Activated T-cell treated with anti-CD3 and anti-CD28 coated beads, Interleukin-2, amount 50 U/mL, for 72 hours (primary cell): Measurements from ENCODE around the gene COL4A4. TPM values are rescaled to one million over a fixed set of nuclear protein-coding genes. Genes with fewer than 3 reads are reported as not detected.
"Not testable (repeated sequence)": the region's sequence is repeated elsewhere in the genome, so short reads cannot be mapped to it uniquely, and the experiment has no call there.

Experiments used
- ATAC-seq, 2 donors: fragments of 150-1000 bp; cut with Tn5 transposase; replicated peaks in 1 of 2; 2 replicates each; pipeline ENCODE4 v1.10.0; 2021; ENCODE audit warnings: moderate library complexity in 2 of 2, mild to moderate bottlenecking in 1 of 2
- DNase-seq, 2 donors: peaks; one replicate each; pipeline ENCODE4 v3.0.0; 2021 to 2022; ENCODE audit warnings: mixed read lengths in 1 of 2
- H3K27ac Mint-ChIP-seq: one replicate; pipeline ENCODE4 v1.8.0; 2022; ENCODE audit warnings: mild to moderate bottlenecking, moderate library complexity, mixed read lengths
- H3K27me3 Mint-ChIP-seq: one replicate; pipeline ENCODE4 v1.8.0; 2022; ENCODE audit warnings: low read depth, mixed read lengths
- H3K36me3 Mint-ChIP-seq, 2 donors: one replicate each; pipeline ENCODE4 v1.8.0; 2022; ENCODE audit warnings: mixed read lengths in 2 of 2, mild to moderate bottlenecking in 1 of 2; ENCODE audit not compliant: insufficient read depth in 2 of 2
- H3K4me1 Mint-ChIP-seq: one replicate; pipeline ENCODE4 v1.8.0; 2022; ENCODE audit warnings: low read depth, mixed read lengths
- H3K4me3 Mint-ChIP-seq, 2 donors: one replicate each; pipeline ENCODE4 v1.8.0; 2022; ENCODE audit warnings: mild to moderate bottlenecking in 2 of 2, mixed read lengths in 2 of 2, moderate library complexity in 2 of 2
- H3K9me3 Mint-ChIP-seq, 2 donors: one replicate each; pipeline ENCODE4 v1.8.0; 2022; ENCODE audit warnings: mixed read lengths in 2 of 2
- total RNA-seq, 2 donors: library from RNA; stranded (reverse); gene quantifications; one replicate each; pipeline ENCODE4 v1.2.3, GENCODE V29; 2022

COL4A4 gene
- total RNA-seq, 2 donors from 2014 or later, result 0.02 to 0.16 TPM

DNA sequence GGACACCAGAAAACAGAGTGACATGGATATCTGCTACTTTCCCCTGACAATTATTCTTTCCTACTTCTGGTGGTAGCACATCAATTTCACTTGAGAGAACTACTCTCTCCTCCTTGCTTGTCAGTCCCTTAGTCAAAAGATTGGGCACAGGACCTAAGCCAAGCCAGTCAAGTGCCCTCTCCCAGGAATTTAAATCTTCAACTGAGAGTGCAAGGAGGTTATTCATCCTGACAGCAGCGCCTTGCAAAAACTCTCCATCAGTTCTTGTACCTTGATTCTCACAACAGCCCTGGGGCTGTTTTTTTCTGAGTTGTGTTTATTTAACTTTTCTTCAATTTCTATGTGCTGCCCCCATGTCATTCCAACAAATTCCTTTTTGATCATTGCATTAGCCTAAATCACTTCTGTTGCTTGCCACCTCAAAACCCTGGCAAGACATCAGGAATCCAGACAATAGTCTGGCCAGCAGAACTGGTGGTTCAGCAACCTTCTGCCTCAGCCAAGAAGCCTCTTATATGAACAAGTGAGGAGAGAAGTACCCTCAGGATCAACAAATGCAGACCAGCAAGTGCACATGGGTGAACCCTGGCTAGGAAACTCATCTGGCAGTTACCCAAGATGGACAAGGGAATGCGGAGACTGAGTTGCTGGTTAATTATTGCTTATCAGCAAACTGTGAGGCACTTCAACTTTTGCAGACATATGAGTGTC lies 19.8 kb upstream of the COL4A4 start:
- Mint-ChIP-seq H3K27me3 (peaks cover 18% of the 10 kb centered on the region), H3K9me3 (no peaks in the 10 kb centered on the region), H3K27ac (no peak overlapping the region), H3K4me3 (no peak overlapping the region), H3K4me1 (no peaks in the 10 kb centered on the region), H3K36me3 (no peaks in the 10 kb centered on the region)
- no peak for DNase-seq
- ATAC-seq, result no peak

DNA sequence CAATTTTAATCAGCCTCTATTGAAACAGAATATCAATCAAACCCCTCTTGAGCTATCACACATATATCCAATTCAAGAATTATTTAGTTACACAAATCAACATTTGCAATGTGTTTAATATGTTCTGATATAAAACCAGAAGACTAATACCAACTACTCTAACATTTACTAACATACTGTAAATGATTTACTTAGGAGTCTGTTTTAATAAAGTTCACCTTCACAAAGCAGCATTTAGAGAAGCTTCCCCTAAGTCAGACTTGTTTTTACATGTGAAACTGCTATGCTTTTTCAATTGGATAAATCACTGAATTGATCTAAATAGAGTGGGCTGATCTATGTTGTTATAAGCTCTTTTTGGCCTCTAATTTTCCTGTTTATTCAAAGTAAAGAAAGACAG lies 18.8 kb upstream of the COL4A4 start:
- H3K27me3 Mint-ChIP-seq, result peaks cover 14% of the 10 kb centered on the region
- H3K4me3 Mint-ChIP-seq, result no peak overlapping the region
- no peaks in the 10 kb centered on the region for H3K9me3 Mint-ChIP-seq
- H3K27ac Mint-ChIP-seq, result no peak overlapping the region
- DNase-seq (no peak), ATAC-seq (no peak)
- H3K4me1 Mint-ChIP-seq, result no peaks in the 10 kb centered on the region
- H3K36me3 Mint-ChIP-seq, result no peaks in the 10 kb centered on the region

DNA sequence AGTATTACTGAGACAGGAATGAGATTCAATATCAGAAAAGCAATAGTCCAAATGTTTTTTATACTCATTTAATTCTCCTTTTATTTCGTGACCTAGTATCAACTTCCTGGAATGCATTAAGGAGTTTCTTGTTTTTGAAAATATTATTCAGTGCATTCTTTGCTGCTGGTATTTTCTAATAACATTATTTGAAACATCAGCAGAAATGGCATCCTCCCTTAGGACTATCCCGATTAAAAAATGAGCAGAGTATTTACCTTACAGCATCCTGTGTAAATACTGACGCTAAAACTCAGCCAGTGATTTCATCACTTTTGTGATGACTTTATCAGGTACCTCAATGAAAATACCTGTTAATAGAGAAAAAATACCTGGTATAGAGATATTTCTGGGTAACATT lies 16.8 kb upstream of the COL4A4 start:
- ATAC-seq (no peak), DNase-seq (no peak)
- Mint-ChIP-seq H3K27me3 (peaks cover 2% of the 10 kb centered on the region), H3K9me3 (no peaks in the 10 kb centered on the region), H3K27ac (no peak overlapping the region), H3K4me3 (no peak overlapping the region), H3K36me3 (no peaks in the 10 kb centered on the region), H3K4me1 (no peaks in the 10 kb centered on the region)

DNA sequence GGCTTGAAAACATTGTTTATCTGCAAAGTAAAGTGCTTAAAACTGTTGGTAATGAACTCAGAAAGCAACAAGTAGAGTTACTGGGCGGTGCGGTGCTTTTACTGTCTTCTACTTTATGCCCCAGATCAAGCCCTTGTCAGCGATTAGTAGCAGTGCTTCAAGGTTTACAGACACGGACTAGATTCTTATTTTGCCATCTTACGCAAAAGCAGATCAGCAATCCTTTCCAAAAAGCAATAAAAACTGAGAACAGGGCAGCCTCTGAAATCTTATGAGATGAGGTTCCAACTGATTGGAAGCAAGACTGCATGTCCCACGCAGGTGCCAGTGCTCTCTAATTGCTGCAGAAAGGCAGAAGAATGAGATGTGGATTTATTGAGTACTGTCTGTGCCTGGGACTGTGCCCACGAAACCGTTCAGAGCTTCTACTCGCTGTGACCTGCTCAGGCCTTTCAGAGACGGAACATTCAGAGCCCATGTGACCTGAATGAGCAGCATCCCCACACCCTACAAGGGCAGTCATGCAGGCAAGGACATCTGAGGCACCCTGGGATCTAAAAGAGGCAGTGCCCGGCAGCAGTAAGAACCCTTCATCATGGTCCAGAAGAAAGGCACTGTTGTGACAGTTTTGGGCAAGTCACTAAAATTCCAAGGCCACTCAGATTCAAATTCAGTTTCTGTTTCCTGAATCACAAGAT lies 16.1 kb upstream of the COL4A4 start:
- ATAC-seq (no peak), DNase-seq (no peak)
- Mint-ChIP-seq H3K4me3 (no peak overlapping the region), H3K27ac (no peak overlapping the region), H3K4me1 (no peaks in the 10 kb centered on the region), H3K27me3 (no peaks in the 10 kb centered on the region), H3K36me3 (no peaks in the 10 kb centered on the region), H3K9me3 (no peaks in the 10 kb centered on the region)

DNA sequence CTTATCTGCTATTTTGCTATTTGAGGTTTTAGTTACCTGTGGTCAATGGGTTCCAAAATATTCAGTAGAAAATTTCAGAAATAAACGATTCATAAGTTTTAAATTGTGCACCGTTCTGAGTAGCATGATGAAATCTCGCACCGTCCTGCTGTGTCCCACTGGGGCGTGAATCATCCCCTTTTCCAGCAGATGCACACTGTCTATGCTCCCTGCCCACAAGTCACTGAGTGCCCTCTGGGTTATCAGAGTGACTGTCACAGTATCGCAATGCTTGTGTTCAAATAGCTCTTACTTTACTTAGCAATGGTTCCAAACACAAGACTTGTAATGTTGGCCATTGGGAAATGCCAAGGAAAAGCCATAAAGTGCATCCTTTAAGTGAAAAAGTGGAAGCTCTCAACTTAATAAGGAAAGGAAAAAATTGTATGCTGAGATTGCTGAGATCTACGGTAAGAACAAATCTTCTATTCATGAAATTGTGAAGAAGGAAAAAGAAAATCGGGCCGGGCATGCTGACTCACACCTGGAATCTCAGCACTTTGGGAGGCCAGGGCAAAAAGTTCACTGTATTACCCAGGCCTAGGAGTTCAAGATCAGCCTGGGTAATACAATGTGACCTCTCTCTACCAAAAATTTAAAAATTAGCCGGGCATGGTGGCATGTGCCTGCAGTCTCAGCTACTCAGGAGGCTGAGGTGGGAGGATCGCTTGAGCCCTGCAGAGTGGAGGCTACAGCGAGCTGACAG lies 13.8 kb upstream of the COL4A4 start:
- H3K27ac Mint-ChIP-seq, result no peak overlapping the region
- no peaks in the 10 kb centered on the region for H3K27me3 Mint-ChIP-seq
- no peaks in the 10 kb centered on the region for H3K4me1 Mint-ChIP-seq
- H3K9me3 Mint-ChIP-seq, result no peaks in the 10 kb centered on the region
- ATAC-seq, result no peak
- no peaks in the 10 kb centered on the region for H3K36me3 Mint-ChIP-seq
- no peak overlapping the region for H3K4me3 Mint-ChIP-seq
- no peak for DNase-seq

DNA sequence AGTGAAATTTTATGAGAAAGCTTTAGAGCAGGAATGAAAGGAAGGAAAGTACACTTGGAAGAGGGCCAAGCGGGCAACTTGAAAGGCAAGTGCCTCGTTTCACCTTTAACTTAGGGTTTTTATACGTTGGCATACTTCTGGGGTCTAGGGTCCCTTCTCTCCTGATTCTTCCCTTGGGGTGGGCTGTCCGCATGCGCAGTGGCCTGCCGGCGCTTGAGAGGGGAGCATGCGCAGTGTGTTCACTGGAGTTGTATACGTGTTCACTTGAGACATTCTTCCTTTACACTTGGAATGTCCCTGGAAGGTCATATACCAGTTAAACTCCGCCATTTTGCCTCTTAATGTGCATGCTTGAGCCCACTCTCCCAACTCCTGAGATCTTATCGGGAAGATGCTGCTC lies 7.8 kb upstream of the COL4A4 start:
- H3K9me3 Mint-ChIP-seq, result not testable (repeated sequence)

DNA sequence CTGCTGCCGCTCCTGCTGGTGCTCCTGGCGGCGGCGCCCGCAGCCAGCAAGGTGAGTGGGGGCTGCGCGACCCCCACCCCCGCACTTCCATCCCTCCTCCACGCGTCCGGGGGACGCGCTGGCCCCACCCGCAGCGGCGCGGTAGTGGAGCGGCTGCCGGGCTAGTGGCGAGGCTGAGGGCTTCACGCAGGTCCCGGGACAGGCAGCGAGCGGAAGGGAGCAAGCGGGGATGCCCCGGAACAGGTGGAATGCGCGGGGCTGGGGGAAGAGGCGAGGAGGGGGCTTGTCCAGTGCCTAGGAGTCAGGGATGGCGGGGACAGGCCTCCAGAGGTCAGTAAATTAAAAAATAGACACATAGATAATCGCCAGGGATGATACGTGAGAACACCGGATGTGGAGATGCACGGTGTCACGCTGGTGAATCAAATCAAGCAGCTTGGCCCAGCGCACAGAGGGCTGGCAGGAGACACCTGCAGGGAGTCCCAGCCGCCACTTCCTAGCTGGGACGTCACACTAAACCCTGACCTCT lies 822 bp upstream of the COL4A4 start:
- H3K27ac Mint-ChIP-seq, result no peak overlapping the region
- DNase-seq (peak; percentile 29 to 39), ATAC-seq (peak; percentile 82 to 86)
- H3K27me3 Mint-ChIP-seq, result peaks cover 64% of the 10 kb centered on the region
- H3K4me3 Mint-ChIP-seq, result peak overlapping the region; percentile 70 to 82
- peaks cover 10% of the 10 kb centered on the region for H3K4me1 Mint-ChIP-seq
- peaks cover 1 to 3% of the 10 kb centered on the region in 2 donors for H3K9me3 Mint-ChIP-seq
- no peaks in the 10 kb centered on the region for H3K36me3 Mint-ChIP-seq

More for the DNA sequence above, 7.8 kb upstream of the COL4A4 start:
- not testable (repeated sequence) for H3K4me3 Mint-ChIP-seq, ATAC-seq, H3K4me1 Mint-ChIP-seq, DNase-seq, H3K27ac Mint-ChIP-seq, H3K36me3 Mint-ChIP-seq
- peaks cover 11% of the 10 kb centered on the region for H3K27me3 Mint-ChIP-seq

DNA sequence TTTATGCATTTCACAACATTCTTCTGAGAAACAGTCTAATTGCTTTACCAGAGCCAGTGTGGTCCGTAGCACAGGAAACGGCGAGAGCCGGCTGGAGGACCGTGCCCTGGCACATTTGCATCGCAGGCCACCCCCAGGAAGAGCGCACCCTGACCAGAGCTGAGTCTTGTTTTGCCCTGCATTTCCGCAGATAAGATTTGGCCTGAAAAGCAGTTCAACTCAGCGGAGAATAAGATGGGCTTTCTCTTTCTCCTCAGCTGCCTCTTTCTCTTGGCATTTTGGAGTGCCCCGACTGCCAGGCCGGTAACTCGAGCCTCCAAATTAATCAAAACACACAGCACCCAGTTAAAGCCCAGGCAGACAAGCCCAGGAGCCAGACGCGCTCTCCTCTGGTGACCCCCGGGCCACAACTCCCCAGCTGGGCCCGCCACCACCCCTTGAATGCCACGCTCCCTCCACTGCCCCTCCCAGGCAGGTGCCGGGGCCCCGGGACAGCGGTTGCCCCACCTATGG lies 464 bp downstream of the COL4A4 start:
- no peak for DNase-seq
- Mint-ChIP-seq H3K27ac (no peak overlapping the region), H3K4me1 (peaks cover 10% of the 10 kb centered on the region), H3K27me3 (peaks cover 75% of the 10 kb centered on the region), H3K4me3 (peak overlapping the region; percentile 68 to 69), H3K36me3 (peaks cover 0 to 3% of the 10 kb centered on the region in 2 donors), H3K9me3 (peaks cover 6 to 9% of the 10 kb centered on the region in 2 donors)
- ATAC-seq, result no peak

DNA sequence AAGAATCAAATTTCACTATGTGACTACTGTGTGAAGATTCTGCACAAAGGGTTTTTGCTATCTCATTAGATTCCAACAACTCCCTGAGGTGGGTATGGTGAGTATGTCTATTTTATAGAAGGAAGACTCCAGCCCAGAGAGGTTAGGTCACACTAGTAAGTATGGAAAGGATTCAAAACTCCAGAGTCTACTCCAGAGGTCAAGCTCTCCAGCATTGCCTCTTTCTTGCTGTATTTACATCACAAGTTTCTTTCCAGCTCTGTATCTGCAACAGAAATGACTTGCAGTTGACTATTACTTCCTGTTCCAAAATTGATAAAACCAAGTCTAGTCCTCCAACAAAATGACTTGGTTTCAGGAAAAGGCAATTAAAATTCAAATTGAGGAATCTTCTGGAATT lies 2.1 kb downstream of the COL4A4 start:
- Mint-ChIP-seq H3K27ac (no peak overlapping the region), H3K27me3 (peaks cover 65% of the 10 kb centered on the region), H3K36me3 (peaks cover 0 to 3% of the 10 kb centered on the region in 2 donors), H3K9me3 (peaks cover 6 to 9% of the 10 kb centered on the region in 2 donors), H3K4me1 (peaks cover 10% of the 10 kb centered on the region), H3K4me3 (no peak overlapping the region)
- no peak for DNase-seq
- no peak for ATAC-seq

DNA sequence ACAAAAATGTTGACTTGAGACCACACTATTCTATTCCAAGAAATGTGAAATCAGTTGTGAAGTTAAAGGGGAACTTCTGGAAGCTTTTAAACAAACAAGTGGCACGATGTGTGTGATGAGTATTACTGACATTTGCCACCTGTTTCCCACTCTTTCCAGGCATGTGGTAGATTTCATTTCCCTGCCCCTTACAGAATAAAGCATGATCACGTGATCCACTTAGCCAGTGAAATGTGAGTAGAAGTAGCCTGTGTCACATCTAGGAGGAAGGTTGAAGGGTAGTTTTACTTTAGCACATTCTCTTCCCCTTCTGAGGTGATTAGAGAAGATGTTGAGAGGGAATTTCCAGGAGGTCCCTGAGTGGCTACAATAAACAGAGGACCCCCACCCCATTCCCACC lies 3.8 kb downstream of the COL4A4 start:
- Mint-ChIP-seq H3K9me3 (peaks cover 6 to 9% of the 10 kb centered on the region in 2 donors), H3K27me3 (peaks cover 59% of the 10 kb centered on the region), H3K36me3 (peaks cover 0 to 3% of the 10 kb centered on the region in 2 donors), H3K4me3 (no peak overlapping the region), H3K27ac (no peak overlapping the region), H3K4me1 (peaks cover 7% of the 10 kb centered on the region)
- ATAC-seq, result no peak
- no peak for DNase-seq

DNA sequence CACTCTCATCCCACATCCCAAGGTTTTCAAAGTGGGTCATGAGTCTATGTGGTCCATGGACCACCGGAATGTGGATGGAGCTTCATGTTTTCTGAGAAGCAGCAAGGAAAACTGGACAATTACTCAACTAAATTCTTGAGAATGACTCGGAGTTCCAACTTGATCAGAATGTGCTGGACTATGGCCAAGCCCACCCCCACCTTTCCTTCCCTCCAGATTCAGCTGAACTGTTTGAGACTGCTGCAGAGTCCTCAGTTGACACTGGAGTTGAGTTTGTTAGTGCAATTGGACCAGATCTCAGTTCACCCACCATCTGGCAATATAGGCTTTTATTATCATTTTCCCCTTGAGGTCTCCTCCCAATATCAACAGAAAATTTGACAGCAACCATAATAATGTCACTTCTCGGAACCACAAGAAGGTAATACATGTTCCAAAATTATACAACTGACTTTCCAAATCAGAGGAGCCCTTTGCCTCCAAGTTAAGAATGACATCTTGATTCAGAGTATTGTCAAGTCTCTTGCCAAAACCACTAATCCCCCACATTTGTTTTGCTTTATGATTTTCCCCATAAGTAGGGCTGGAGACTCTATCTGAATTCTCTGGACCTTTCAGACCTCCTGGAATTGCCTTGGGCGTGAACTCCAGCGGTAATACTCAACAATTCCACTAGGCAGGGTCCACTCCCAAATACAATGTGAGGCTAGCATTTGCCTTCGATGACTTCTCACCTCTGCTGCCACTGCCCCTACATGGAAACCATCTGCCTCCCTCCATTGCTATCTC lies 8.8 kb downstream of the COL4A4 start:
- DNase-seq (no peak), ATAC-seq (no peak)
- peaks cover 42% of the 10 kb centered on the region for H3K27me3 Mint-ChIP-seq
- peaks cover 6 to 9% of the 10 kb centered on the region in 2 donors for H3K9me3 Mint-ChIP-seq
- H3K36me3 Mint-ChIP-seq, result peaks cover 0 to 3% of the 10 kb centered on the region in 2 donors
- H3K27ac Mint-ChIP-seq, result no peak overlapping the region
- no peak overlapping the region for H3K4me3 Mint-ChIP-seq
- H3K4me1 Mint-ChIP-seq, result no peaks in the 10 kb centered on the region

DNA sequence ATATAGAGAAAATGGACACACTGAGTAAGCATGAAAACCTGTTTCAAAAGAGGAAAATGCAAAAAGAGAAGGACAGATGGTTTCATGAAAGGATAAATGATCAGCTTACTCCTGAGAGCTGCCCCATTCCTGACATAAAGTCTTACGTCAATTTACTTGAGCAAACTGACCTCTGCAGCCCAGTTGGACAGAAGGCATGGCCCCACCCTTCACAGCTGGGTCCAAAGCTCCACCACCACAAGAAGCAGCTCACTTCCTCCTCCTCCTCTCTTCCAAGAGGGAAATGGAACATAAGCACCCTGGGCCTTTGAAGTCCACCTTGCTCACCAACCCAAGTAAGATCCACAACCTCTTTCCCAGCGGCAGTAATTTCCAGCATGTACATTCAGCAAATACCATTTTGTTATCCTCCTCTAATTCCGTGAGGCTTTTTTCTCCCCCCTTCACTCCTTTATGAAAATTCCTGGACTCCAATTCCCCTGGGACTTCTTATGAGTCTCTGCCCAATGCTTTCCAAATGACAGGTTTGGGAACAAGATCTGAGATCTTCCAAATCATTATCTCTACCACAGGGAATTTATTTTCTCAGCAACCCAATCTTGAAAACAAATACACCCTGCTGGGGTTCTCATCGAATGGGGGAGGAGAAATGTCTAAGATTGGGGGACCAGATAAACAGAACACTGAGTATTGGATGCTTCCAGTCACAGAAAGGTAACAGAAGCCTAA lies 10.1 kb downstream of the COL4A4 start:
- DNase-seq (no peak), ATAC-seq (no peak)
- Mint-ChIP-seq H3K27me3 (peaks cover 38% of the 10 kb centered on the region), H3K9me3 (peaks cover 0 to 1% of the 10 kb centered on the region in 2 donors), H3K27ac (no peak overlapping the region), H3K4me3 (no peak overlapping the region), H3K4me1 (no peaks in the 10 kb centered on the region), H3K36me3 (no peaks in the 10 kb centered on the region)
